IMR-90 (cell line): ENCODE data around the gene HDAC8.

Experiments used
- CHD1 ChIP-seq: IDR thresholded peaks from 2 replicates; pipeline ENCODE4 v1.6.1; 2012; ENCODE audit warnings: low read depth, low read length, improper control_type of control experiment
- CTCF ChIP-seq: conservative IDR thresholded peaks from 2 replicates; pipeline ENCODE4 v1.5.1; 2012; ENCODE audit warnings: mild to moderate bottlenecking, low read depth, low read length, improper control_type of control experiment
- ELK1 ChIP-seq: fragments of 150-350 bp; IDR thresholded peaks from 2 replicates; pipeline ENCODE4 v1.6.1; 2016; ENCODE audit warnings: low read depth, mild to moderate bottlenecking, low read length, moderate library complexity, borderline replicate concordance
- MAFK ChIP-seq: IDR thresholded peaks from 2 replicates; pipeline ENCODE4 v1.6.1; 2012; ENCODE audit warnings: low read depth, low read length, improper control_type of control experiment
- POLR2A ChIP-seq: IDR thresholded peaks from 2 replicates; pipeline ENCODE4 v1.6.1; 2012; ENCODE audit warnings: mild to moderate bottlenecking, low read depth, low read length

- TF ChIP-seq CTCF (no peak), CHD1 (no peak), POLR2A (no peak), MAFK (no peak), ELK1 (no peak)
Observed at GRCh38 chrX:72366701-72367454, 205.8 kb downstream of the HDAC8 start.
